Ovary (tissue), 9 donors: ENCODE measurements around the gene GRIFIN. TPM values are rescaled to one million over a fixed set of nuclear protein-coding genes. Genes with fewer than 3 reads are reported as not detected.
"Not testable (repeated sequence)": the region's sequence is repeated elsewhere in the genome, so short reads cannot be mapped to it uniquely, and the experiment has no call there.

ENCODE experiments used
- DNase-seq, 5 donors: peaks; one replicate each; pipeline ENCODE4 v3.0.0-alpha.2; 2019 to 2020
- H3K27ac ChIP-seq, 2 donors: fragments of 200-600 bp; one replicate each; pipeline versions ENCODE4 v1.5.1 to v1.8.0; 2019 to 2022
- H3K27me3 ChIP-seq: fragments of 200-600 bp; one replicate; pipeline ENCODE4 v1.8.0; 2022
- H3K36me3 ChIP-seq: fragments of 200-600 bp; sonication (generic); one replicate; pipeline ENCODE4 v1.5.1; 2019
- H3K4me1 ChIP-seq: one replicate; pipeline ENCODE4 v1.8.1; 2013; ENCODE audit warnings: mild to moderate bottlenecking, moderate library complexity; ENCODE audit not compliant: insufficient read depth
- H3K4me3 ChIP-seq: fragments of 200-600 bp; sonication (generic); one replicate; pipeline ENCODE4 v1.5.1; 2017
- H3K9me3 ChIP-seq, 2 donors: fragments of 200-600 bp in 1 of 2; sonication (generic) in 1 of 2; one replicate each; pipeline versions ENCODE4 v1.5.1 to v1.8.1; 2013 to 2019; ENCODE audit warnings: mild to moderate bottlenecking in 1 of 2, moderate library complexity in 1 of 2
- EP300 ChIP-seq: sonication (generic); formaldehyde crosslinking; IDR thresholded peaks from one replicate; pipeline ENCODE4 v1.6.1; 2017; ENCODE audit warnings: antibody characterized with exemption
- POLR2A ChIP-seq: fragments of 450-650 bp; IDR thresholded peaks from one replicate; pipeline ENCODE4 v1.6.1; 2017; ENCODE audit warnings: antibody characterized with exemption, mild to moderate bottlenecking, moderate library complexity
- whole genome bisulfite sequencing, 3 donors: extraction: QIAGEN DNeasy Blood & Tissue Kit in 1 of 3; methylation state at CpG; one replicate each; pipeline versions ENCODE4 v1.1.5 to v1.1.7; 2013 to 2017; 5-methylcytosine and 5-hydroxymethylcytosine counted together
- intact Hi-C, 4 donors: fragments of 100-400 bp; cut with DNase I; formaldehyde crosslinking; loops; one replicate each; pipeline versions ENCODE4 v1.11.0 to v1.15.1; 2022 to 2023
- polyA plus RNA-seq, 2 donors: library from polyadenylated mRNA; stranded (reverse); fragments of 200-250 nt in 1 of 2; fragments of 350-450 nt in 1 of 2; fragmentation: Illumina TruSeq in 1 of 2; extraction: RNeasy Lipid Tissue Mini Kit (QIAGEN cat#74804) in 1 of 2; gene quantifications; one replicate each; pipeline ENCODE4 v1.2.3, GENCODE V29; 2013 to 2014
- total RNA-seq, 7 donors: library from RNA; depleted of rRNA in 2 of 7; stranded (reverse); fragments of >200 nt in 2 of 7; fragmentation: NEBNext Ultra II Directional in 3 of 7; extraction: Animal tissue kit (Norgen Biotek cat#: 25700) in 3 of 7; gene quantifications; one replicate each; pipeline versions ENCODE4 v1.1.0 to v1.2.4, GENCODE V29; 2016 to 2023
- TF ChIP-seq, protein P1 (sequence below), 3 donors: fragments of 450-650 bp in 2 of 3; fragments of 200-600 bp in 1 of 3; IDR thresholded peaks; one replicate each; pipeline versions ENCODE4 v1.5.1 to v1.8.0; 2016 to 2022; ENCODE audit warnings: antibody characterized with exemption in 3 of 3, mild to moderate bottlenecking in 1 of 3
- donor health status: DM: no; HTN: no; CAD: no; lungs with moderate emphysema.
- donor health status: DM: no; HTN: no; CAD: no.
- donor health status: Bipolar disorder and iron deficiency.
- donor health status: DM: yes; HTN: yes; CAD: no.
- donor health status: DM: no; HTN: no; CAD: no.
- donor health status: DM: yes; HTN: yes; CAD: no.

GRIFIN gene
- total and polyA plus RNA-seq, 9 donors = not detected

DNA sequence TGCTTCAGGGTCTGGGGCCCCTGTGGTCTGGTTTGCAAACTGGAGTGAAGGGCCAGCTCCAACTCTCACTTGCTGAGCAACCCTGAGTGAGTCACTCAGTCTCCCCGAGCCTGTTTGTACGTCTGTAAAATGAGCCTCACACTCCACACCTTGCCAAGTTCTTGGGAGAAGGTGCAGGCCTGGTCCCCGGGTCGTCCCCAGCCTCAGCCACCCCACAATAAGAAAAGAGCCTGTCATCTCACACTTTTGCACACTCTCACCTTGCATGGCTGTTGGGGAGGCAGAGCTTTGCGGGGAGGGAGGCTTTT, 5.2 kb downstream of the GRIFIN start:
- intact Hi-C loops = loop anchor here in 1 of 4 donors (10.0 kb wide), 1 partner anchor 104 kb away; no protein-coding TSS in a partner anchor
- DNase-seq = no peak
- TF ChIP-seq, protein P1, sequence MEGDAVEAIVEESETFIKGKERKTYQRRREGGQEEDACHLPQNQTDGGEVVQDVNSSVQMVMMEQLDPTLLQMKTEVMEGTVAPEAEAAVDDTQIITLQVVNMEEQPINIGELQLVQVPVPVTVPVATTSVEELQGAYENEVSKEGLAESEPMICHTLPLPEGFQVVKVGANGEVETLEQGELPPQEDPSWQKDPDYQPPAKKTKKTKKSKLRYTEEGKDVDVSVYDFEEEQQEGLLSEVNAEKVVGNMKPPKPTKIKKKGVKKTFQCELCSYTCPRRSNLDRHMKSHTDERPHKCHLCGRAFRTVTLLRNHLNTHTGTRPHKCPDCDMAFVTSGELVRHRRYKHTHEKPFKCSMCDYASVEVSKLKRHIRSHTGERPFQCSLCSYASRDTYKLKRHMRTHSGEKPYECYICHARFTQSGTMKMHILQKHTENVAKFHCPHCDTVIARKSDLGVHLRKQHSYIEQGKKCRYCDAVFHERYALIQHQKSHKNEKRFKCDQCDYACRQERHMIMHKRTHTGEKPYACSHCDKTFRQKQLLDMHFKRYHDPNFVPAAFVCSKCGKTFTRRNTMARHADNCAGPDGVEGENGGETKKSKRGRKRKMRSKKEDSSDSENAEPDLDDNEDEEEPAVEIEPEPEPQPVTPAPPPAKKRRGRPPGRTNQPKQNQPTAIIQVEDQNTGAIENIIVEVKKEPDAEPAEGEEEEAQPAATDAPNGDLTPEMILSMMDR (IDR thresholded peaks at IDR 0.05) = no peak
- TF ChIP-seq EP300 (no peak), POLR2A (no peak)
- peaks cover 2% of the 10 kb centered on the region for H3K4me1 ChIP-seq
- no peaks in the 10 kb centered on the region for H3K36me3 ChIP-seq
- no peaks in the 10 kb centered on the region for H3K9me3 ChIP-seq
- no peaks in the 10 kb centered on the region for H3K27me3 ChIP-seq
- 37 to 53% (median 45%) methylated on average over 5 of the region's 5 CpGs for WGBS, 3 donors
- no peak overlapping the region for H3K27ac ChIP-seq
- no peak overlapping the region for H3K4me3 ChIP-seq

DNA sequence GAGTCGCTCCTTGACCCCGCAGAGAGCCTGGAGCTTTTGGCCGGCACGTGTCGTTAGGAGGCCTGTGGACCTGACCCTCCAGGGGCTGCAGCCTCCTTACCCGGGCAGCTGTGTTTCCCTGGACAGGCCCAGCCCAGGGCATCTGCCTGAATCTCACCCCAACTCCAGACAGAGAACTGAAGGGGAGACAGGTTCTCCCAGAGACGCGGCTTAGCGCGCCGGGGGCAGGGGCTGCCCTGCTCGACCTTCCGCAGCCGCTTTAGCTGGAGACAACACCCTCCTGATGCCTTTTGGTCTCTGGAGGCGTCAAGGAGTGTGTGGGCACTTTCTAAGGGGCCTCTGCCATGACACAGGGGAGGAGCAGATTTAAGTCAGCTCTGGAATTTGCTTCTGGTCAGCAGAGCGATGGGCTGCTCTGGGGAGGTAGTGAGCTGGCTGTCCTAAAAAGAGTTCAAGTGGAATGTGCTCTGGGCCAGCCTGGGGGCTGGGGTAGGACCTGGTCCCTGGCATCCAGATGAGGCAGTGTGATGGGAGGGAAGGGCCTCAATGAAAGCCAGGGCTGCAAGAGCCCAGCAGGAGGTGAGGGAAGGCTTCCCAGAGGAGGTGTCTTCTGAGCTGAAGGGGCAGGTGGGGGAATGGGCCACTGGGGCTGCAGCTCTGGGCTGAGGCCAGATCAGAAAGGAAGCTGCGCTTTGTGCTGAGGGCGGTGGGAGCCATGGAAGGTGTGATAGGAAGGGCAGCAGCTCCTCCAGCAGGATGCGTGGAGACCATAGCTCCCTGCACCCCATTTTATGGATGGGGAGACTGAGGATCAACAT, 5.8 kb downstream of the GRIFIN start:
- intact Hi-C loops = loop anchor here in 1 of 4 donors (10.0 kb wide), 1 partner anchor 104 kb away; no protein-coding TSS in a partner anchor
- Histone ChIP-seq H3K4me3 (no peak overlapping the region), H3K4me1 (peaks cover 2% of the 10 kb centered on the region), H3K27me3 (no peaks in the 10 kb centered on the region), H3K27ac (no peak overlapping the region), H3K36me3 (no peaks in the 10 kb centered on the region), H3K9me3 (no peaks in the 10 kb centered on the region)
- TF ChIP-seq, protein P1 (IDR thresholded peaks at IDR 0.05) = no peak
- no peak for TF ChIP-seq EP300
- no peak for TF ChIP-seq POLR2A
- WGBS, 3 donors = 67 to 71% (median 71%) methylated on average over 19 of the region's 19 CpGs
- DNase-seq = no peak

DNA sequence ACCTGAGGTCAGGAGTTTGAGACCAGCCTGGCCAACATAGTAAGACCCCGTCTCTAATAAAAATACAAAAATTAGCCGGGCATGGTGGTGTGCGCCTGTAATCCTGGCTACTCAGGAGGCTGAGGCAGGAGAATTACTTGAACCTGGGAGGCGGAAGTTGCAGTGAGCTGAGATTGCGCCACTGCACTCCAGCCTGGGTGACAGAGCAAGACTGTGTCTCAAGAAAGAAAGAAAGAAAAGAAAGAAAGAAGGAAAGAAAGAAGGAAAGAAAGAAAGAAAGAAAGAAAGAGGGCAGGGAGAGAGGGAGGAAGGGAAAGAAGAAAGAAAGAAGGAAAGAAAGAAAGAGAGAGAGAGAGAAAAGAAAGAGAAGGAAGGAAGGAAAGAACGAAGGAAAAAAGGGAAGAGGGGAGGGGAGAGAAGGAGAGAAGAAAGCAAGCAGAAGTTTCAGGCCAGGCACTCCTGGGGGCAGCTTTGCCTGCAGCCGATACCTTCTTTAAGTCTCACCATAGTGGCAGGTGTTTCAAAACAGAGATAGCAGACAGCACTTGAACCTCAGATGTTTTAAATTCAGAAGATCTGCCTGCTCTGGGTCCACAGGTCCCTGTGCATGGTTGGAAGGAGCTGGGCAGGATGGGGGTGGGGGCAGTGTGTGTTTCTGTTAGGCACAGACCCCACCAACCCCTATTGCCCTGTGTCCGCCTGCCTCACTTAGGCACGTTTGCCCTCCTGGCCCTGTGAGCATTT, 6.6 kb downstream of the GRIFIN start:
- not testable (repeated sequence) for H3K27ac ChIP-seq, H3K9me3 ChIP-seq, H3K4me1 ChIP-seq, H3K36me3 ChIP-seq, DNase-seq, H3K4me3 ChIP-seq, H3K27me3 ChIP-seq
- intact Hi-C loops = loop anchor here in 1 of 4 donors (10.0 kb wide), 1 partner anchor 105 kb away; no protein-coding TSS in a partner anchor
- 76 to 83% (median 77%) methylated on average over 9 of the region's 9 CpGs for WGBS, 3 donors

DNA sequence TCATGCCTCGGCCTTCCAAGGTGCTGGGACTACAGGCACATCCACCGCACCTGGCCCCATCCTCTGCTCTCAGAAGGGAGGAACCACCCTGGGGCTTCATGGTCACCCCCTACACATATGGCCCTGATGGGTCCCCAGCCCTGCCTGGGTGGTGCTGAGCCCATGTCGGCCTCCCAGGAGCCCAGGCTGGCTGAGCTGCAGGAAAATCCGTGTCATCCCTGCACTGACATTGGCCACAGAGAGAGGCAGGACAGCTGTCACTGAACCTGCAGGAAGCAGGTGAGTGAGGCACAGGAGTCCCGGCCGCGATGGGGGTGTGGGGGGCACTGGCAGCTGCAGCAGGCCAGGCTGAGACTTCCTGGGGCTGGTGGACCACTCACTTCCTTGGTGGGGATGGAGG, 8.0 kb downstream of the GRIFIN start:
- no peaks in the 10 kb centered on the region for H3K27me3 ChIP-seq
- no peak overlapping the region for H3K27ac ChIP-seq
- no peaks in the 10 kb centered on the region for H3K36me3 ChIP-seq
- peaks cover 2% of the 10 kb centered on the region for H3K4me1 ChIP-seq
- intact Hi-C loops = no loop called here
- no peaks in the 10 kb centered on the region for H3K9me3 ChIP-seq
- TF ChIP-seq EP300 = no peak
- TF ChIP-seq POLR2A = no peak
- TF ChIP-seq, protein P1 (IDR thresholded peaks at IDR 0.05) = no peak
- DNase-seq = no peak
- H3K4me3 ChIP-seq = no peak overlapping the region
- 59 to 78% (median 74%) methylated on average over 7 of the region's 7 CpGs for WGBS, 3 donors

DNA sequence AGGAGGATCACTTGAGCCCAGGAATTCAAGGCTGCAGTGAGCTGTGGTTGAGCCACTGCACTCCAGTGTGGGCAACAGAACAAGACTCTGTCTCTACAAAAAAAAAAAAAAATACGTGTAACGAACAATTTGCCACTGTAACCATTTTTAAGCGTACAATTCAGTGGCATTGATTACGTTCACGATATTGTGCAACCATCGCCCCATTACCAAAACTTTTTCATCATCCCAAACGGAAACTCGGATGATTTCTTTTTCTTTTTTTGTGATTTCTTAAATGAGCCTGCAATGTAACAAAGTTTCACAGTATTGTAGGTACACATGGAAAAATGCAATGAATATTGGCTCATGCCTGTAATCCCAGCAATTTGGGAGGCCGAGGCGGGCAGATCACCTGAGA, 9.5 kb downstream of the GRIFIN start:
- Histone ChIP-seq H3K27me3 (no peaks in the 10 kb centered on the region), H3K36me3 (no peaks in the 10 kb centered on the region), H3K9me3 (no peaks in the 10 kb centered on the region), H3K4me3 (no peak overlapping the region), H3K4me1 (peaks cover 2% of the 10 kb centered on the region), H3K27ac (no peak overlapping the region)
- WGBS, 3 donors = 88 to 92% (median 91%) methylated on average over 10 of the region's 10 CpGs
- no peak for DNase-seq
- TF ChIP-seq, protein P1 (IDR thresholded peaks at IDR 0.05) = no peak
- TF ChIP-seq EP300 (no peak), POLR2A (no peak)
- intact Hi-C loops = no loop called here
